GM18909 (cell line): ENCODE data around the gene NFATC2.
"Not testable (repeated sequence)": the region's sequence is repeated elsewhere in the genome, so short reads cannot be mapped to it uniquely, and the experiment has no call there.

Experiments used
- ATAC-seq: cut with Tn5 transposase; IDR thresholded peaks from one replicate; pipeline ENCODE4 v1.9.1; 2021; ENCODE audit warnings: mild to moderate bottlenecking; ENCODE audit not compliant: unreplicated experiment, poor library complexity

Gene NFATC2

GRCh38 chr20:51542033-51542570, 417 bp downstream of the NFATC2 start:
- peak; percentile 43 for ATAC-seq

GRCh38 chr20:51541189-51542032, 1.1 kb downstream of the NFATC2 start:
- ATAC-seq, result peak; percentile 49

- no peak for ATAC-seq
Observed at GRCh38 chr20:51540580-51540979, 1.9 kb downstream of the NFATC2 start.

GRCh38 chr20:51540074-51540473, 2.4 kb downstream of the NFATC2 start:
- not testable (repeated sequence) for ATAC-seq

GRCh38 chr20:51536116-51537069, 6.1 kb downstream of the NFATC2 start:
- no peak for ATAC-seq

GRCh38 chr20:51535674-51536073, 6.8 kb downstream of the NFATC2 start:
- no peak for ATAC-seq

- ATAC-seq, result no peak
Observed at GRCh38 chr20:51535075-51535386, 7.5 kb downstream of the NFATC2 start.

GRCh38 chr20:51533291-51534172, 9.0 kb downstream of the NFATC2 start:
- ATAC-seq, result no peak

- ATAC-seq, result no peak
Observed at GRCh38 chr20:51532577-51533191, 9.8 kb downstream of the NFATC2 start.

GRCh38 chr20:51531712-51532456, 10.6 kb downstream of the NFATC2 start:
- no peak for ATAC-seq

- ATAC-seq, result peak; percentile 57
Observed at GRCh38 chr20:51531141-51531710, 11.3 kb downstream of the NFATC2 start.

GRCh38 chr20:51529758-51530157, 12.8 kb downstream of the NFATC2 start:
- ATAC-seq, result no peak

- no peak for ATAC-seq
Observed at GRCh38 chr20:51529081-51529681, 13.3 kb downstream of the NFATC2 start.

- no peak for ATAC-seq
Observed at GRCh38 chr20:51528263-51529027, 14.1 kb downstream of the NFATC2 start.

GRCh38 chr20:51526754-51527153, 15.8 kb downstream of the NFATC2 start:
- ATAC-seq, result no peak

- ATAC-seq, result no peak
Observed at GRCh38 chr20:51526106-51526470, 16.4 kb downstream of the NFATC2 start.

- no peak for ATAC-seq
Observed at GRCh38 chr20:51525241-51526105, 17.0 kb downstream of the NFATC2 start.
